B cell (primary cell): ENCODE measurements around the gene TLR7.

Source experiments
- CTCF ChIP-seq: fragments of 200-600 bp; IDR thresholded peaks from one replicate; pipeline ENCODE4 v1.8.0; 2022; ENCODE audit warnings: antibody characterized with exemption, mild to moderate bottlenecking
- EZH2 ChIP-seq: IDR thresholded peaks from 2 replicates; pipeline ENCODE4 v1.6.1; 2012; ENCODE audit warnings: borderline replicate concordance, low read depth, mild to moderate bottlenecking, moderate library complexity, low read length; ENCODE audit not compliant: insufficient read depth, poor library complexity, severe bottlenecking

GRCh38 chrX:12896935-12897334, 30.1 kb downstream of the TLR7 start:
- no peak for TF ChIP-seq CTCF
- TF ChIP-seq EZH2, result no peak
